HG02610 (cell line): ENCODE measurements around the gene TEX101.
"Not testable (repeated sequence)": the region's sequence is repeated elsewhere in the genome, so short reads cannot be mapped to it uniquely, and the experiment has no call there.

Source experiments
- ATAC-seq: cut with Tn5 transposase; IDR thresholded peaks from one replicate; pipeline ENCODE4 v1.9.1; 2021; ENCODE audit warnings: mild to moderate bottlenecking, moderate library complexity; ENCODE audit not compliant: unreplicated experiment

Gene TEX101

GRCh38 chr19:43416951-43417623, 2.4 kb downstream of the TEX101 start:
- ATAC-seq: no peak

- no peak for ATAC-seq
Observed at GRCh38 chr19:43420954-43421353, 6.3 kb downstream of the TEX101 start.

DNA sequence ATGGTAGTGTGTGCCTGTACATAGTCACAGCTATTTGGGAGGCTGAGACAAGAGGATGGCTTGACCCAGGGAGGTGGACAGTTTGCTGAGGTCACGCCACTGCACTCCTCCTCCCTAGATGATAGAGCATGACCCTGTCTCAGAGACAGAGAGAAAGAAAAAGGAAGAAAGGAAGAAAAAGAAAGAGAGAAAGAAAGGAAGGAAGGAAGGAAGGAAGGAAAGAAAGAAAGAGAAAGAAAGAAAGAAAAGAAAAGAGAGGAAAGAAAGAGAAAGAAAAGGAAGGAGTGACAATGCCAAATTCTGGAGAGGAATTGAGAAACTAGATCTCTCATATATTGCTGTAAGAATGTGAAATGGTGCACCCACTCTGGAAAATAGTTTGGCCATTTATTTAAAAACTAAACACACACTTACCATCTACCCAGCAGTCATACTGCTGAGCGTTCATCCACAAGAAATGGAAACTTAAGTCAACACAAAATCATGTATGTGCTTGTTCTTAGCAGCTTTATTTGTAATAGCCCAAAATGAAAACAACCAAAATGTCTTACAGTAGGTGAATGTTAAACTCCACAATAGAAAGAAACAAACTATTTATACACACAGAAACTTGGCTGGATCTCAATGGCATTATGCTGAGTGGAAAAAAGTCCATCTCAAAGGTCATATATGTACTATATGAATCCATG, 7.5 kb downstream of the TEX101 start:
- ATAC-seq: no peak

GRCh38 chr19:43422689-43423066, 8.0 kb downstream of the TEX101 start:
- ATAC-seq: no peak

GRCh38 chr19:43423779-43424178, 9.1 kb downstream of the TEX101 start:
- ATAC-seq: no peak

GRCh38 chr19:43425567-43426392, 11.1 kb downstream of the TEX101 start:
- ATAC-seq: no peak

GRCh38 chr19:43429395-43429794, 14.7 kb downstream of the TEX101 start:
- no peak for ATAC-seq

DNA sequence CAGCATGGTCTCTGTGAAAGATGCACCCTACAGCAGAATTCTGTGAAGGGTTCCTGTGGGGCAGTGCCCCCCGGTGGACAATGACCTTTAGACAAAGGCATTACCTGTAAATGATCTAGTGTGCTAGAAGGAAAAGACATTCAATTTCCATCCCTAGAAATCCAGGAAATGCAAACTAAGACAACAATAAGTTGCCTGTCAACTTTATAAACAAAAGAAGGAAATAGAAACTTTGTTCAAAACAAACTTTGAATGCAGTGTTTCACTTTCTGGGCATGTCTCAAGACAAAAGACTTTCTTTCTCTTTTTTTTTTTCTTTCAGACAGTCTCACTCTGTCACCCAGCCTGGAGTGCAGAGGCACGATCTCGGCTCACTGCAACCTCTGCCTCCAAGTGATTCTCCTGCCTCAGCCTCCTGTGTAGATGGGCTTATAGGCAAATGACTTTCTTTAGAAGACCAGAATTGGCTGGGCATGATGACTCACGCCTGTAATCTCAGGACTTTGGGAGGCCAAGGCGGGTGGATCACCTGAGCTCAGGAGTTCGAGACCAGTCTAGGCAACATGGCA, 15.5 kb downstream of the TEX101 start:
- ATAC-seq: no peak

DNA sequence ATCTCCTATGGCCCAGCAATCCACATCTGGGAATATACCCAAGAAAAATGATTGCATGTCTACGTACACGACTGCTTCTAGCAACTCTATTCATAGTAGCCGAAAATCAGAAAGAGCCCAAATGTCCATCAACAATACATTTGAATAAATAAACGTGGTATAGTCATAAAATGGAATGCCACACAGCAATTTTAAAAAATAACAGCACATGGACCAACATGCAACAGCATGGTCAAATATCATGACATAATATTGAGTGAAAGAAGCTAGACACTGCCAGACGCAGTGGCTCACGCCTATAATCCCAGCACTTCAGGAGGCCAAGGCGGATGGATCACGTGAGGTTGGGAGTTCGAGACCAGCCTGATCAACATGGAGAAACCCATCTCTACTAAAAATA, 16.3 kb downstream of the TEX101 start:
- ATAC-seq: no peak

DNA sequence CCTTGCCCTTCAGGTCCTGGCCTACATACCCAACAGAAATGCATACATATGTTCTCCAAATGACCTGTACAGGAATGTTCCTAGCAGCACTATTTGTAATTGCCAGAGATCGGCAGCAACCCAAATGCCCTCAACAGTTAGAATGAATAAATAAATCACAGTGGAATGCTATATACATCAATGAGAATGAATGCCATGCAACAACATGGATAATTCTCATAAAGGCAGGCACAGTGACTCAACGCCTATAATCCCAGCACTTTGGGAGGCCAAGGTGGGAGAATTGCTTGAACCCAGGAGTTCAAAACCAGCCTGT, 18.6 kb downstream of the TEX101 start:
- no peak for ATAC-seq

- no peak for ATAC-seq
Observed at GRCh38 chr19:43433689-43434088, 19.0 kb downstream of the TEX101 start.

DNA sequence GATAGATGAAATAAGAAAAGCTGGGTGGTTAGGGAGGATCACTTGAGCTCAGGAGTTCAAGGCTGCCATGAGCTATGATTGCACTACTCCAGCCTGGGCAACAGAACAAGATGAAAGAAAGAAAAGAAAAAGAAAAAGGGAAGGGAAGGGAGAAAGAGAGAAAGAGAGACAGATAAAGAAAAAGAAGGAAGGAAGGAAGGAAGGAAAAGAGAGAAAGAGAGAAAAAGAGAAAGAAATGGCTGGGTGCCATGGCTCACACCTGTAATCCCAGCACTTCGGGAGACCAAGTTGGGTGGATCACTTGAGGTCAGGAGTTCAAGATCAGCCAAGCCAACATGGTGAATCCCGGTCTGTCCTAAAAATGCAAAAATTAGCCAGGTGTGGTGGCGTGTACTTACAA, 21.1 kb downstream of the TEX101 start:
- no peak for ATAC-seq

GRCh38 chr19:43437284-43437683, 22.6 kb downstream of the TEX101 start:
- ATAC-seq: not testable (repeated sequence)

GRCh38 chr19:43437712-43438111, 23.0 kb downstream of the TEX101 start:
- no peak for ATAC-seq

GRCh38 chr19:43438291-43439031, 23.8 kb downstream of the TEX101 start:
- no peak for ATAC-seq

- no peak for ATAC-seq
Observed at GRCh38 chr19:43439032-43439708, 24.5 kb downstream of the TEX101 start.

DNA sequence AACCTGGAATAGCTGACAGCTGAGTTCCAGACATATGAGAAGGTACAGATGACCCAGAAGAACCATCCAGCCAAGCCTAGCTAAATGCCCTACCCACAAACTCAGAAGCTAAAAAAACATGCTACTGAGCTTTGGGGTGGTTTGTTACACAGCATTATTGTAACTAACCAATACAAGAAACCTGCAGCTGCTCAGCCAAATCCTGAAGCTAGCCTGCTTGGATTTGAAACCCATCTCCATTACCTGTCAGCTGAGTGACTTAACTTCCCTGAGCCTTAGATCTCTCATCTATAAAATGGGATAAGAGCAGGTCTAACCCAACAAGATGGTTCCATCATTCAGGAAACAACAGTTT, 25.0 kb downstream of the TEX101 start:
- ATAC-seq: no peak

DNA sequence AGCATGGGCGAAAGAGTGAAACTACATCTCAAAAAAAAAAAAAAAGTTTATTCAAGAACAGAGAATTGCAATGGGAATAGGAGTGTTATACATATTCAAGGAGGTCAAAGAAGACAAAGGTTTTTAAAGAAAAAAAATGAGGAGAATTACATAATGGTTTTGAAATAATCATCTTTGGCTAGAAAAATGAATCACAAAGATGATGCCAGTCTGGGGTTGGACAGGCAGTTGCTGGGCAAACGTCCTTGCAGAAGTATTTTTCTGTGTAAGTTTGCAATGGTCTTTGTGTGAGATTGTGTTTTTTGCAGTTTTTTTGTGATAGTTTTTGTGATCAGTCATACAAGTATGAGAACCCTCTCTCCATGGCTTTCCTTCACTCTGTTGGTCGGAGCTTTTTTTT, 27.0 kb downstream of the TEX101 start:
- ATAC-seq: no peak

GRCh38 chr19:43444091-43444490, 29.4 kb downstream of the TEX101 start:
- not testable (repeated sequence) for ATAC-seq

- ATAC-seq: no peak
Observed at GRCh38 chr19:43444531-43445287, 30.0 kb downstream of the TEX101 start.
